OCI-M2 (cell line): ENCODE measurements around the gene IFI16.
A peak's percentile ranks its signal among the peaks of the same experiment; 100 is the strongest.

Experiments used
- DNase-seq: peaks from one replicate; lab custom pipeline; 2025; ENCODE audit not compliant: unreplicated experiment; lab: John Stamatoyannopoulos, UW

Gene IFI16

DNA sequence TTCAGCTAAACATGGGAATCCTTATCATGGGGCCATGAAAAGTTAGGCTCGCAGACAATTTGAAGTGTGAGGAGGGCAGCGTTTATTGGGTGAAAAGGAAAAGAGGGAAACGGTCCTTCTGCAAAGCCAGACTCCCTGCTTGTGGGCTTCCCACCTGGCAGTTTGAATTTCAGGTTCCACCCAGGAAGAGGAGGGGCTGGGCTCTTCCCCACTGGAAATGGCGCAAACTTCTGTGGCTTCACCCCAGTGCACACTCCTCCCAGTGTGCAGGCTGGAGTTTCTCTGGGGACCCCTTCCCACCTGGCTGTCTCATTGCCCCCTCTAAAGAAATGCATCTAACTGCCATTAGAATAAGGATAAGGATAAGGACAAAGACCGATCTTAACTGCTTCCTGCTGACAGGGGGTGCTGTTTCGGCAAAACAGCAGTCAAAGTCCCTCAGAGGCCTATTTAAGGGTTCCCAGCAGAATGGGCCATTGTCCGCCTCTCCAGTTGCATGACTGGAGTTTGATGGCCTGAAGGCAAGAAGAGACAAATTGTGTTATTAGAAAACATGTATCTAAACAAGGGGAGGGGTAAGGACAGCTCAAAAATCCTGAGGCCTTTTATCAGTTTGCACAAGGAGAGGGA lies 46.5 kb downstream of the IFI16 start:
- DNase-seq = no peak

DNA sequence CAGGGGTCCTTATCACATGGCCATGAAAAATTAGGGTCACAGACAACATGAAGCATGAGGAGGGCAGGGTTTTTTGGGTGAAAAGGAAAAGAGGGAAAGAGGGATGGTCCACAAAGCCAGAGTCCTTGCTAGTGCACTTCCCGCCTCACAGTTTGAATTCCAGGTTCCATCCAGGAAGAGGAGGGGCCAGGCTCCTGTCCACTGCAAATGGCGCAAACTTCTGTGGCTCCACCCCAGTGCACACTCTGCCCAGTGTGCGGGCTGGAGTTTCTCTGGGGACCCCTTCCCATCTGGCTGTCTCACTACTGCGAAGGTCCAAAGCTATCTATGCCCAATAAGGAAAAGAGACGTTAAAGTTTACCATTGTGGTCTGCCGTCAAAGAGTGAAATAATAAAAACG lies 49.0 kb downstream of the IFI16 start:
- no peak for DNase-seq

GRCh38 chr1:159065106-159065505 lies 55.4 kb downstream of the IFI16 start:
- no peak for DNase-seq

DNA sequence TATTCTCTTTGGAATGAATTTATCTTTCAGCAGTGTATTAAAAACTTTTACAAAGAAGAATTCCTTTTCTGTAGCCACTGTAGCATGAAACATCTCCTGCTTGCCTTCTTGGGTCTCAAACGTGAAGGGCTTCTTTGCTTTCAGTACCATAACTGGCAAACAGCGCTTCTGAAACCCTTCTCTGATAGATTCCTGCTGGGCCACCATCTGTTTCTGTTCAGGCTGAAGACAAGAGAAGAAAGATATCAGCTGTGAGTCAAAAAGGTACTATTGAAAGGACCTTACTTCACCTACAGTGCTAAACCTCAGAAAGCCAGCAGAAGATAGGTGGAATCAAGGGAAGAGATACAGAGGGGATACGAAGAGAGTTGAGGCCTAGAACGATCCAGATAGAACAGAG lies 56.4 kb downstream of the IFI16 start:
- no peak for DNase-seq

DNA sequence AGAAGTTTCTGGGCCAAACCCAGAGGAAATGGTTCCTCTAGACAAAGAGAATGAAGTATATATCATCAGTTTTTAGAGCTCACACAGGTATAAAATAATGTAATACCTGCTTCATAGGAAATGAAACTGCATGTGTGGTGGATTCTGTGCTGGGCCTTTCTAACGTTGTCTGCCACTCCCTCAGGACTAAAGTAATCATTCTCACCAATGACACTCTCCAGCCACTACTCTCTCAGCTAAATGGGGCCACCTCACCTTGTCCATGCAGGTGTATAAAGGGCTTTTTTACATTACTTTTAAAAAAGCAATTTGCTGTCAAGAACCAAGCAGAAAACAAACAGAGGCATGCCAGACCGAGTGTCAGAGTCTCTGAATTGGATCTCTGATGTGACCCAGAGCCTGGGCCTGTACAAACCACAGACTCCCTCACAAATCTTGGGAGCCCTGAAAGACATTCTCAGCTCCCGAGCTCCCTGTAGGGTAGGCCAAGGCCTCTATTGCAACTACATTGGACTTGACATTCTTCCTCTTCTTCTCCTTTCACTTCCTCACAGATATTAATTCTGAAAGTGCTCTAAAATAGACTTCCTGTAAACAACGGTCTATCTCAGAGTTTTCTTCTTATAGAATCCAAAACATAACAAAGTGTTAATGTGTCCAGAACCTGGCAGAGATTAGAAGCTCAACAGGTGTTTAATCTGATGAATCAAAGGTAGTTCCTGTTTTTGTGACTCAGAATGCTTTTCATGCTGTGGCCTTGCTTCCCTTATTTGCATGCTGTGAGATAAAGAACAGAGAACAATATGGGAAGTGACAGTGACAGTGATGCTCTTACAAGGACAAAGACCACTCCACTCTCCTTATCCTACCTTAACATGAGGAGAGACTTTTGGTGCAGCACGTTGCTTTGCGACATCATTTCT lies 58.3 kb downstream of the IFI16 start:
- no peak for DNase-seq

- DNase-seq = no peak
Observed at GRCh38 chr1:159068886-159069285, 59.2 kb downstream of the IFI16 start.

- DNase-seq = peak; percentile 23
Observed at GRCh38 chr1:159071970-159072582, 62.4 kb downstream of the IFI16 start.

GRCh38 chr1:159076438-159077119 lies 66.9 kb downstream of the IFI16 start, which contains the start of gene AIM2:
Gene AIM2, minus strand, starts transcription at chr1:159076766. Its CDS starts 3,267 bp downstream, at chr1:159073499.
- DNase-seq = no peak

DNA sequence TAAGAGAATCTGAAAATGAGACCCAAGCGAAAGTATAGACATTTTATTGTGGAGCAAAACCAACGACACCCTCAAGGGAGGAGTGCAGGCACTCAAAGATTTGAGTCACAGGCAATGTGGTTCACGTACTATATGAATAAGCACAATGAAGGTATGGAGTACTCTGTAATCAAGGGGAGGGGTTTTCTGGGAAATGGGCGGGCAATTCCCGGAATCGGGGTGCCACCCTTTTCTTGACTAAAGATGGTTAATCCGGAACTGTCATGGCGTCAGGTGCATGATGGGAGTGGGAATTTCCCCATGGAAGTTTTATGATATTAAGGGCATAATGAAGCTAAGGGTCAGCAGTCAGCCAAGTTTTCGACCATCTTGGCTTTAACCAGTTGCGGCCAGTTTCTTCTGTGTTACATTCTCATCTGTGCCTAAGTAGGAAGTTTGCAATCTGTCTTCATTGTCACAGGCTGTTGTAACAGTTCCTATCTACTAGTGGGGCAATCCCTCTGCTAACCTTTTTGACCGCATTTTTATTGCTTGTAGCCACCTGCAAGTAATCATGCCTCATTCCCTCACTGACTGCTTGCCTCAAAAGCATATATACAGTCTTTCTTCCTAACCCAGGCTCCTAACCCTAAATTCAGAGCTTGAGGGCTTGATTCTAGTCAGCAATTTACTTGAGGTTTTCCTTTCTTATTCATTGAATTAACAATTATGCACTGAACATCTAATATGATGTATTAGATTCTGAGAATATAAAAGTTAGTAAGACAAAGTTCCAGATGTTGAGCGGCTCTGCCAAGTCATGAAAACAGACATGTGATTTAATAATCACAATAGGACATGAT lies 67.6 kb downstream of the IFI16 start:
- no peak for DNase-seq

GRCh38 chr1:159079525-159079924 lies 69.8 kb downstream of the IFI16 start:
- no peak for DNase-seq

DNA sequence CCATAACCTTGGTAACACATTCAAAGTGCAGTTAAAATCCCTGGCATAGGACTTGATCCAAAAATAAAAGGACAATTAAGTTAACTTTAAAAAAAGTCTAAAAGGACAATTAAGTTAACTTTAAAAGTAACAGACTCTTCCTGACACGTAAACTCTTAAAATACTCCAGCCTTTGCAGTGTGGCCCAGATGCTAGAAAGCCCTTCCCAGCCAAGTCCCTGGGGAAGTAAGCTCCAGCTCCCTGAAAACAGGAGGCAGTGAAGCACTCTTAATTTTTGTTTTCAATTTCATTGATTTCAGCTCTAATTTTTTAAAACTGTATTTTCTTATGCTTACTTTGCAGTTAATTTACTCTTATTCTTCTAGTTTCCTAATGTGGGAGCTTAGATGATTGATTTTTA lies 71.9 kb downstream of the IFI16 start:
- no peak for DNase-seq

GRCh38 chr1:159083013-159083412 lies 73.3 kb downstream of the IFI16 start:
- no peak for DNase-seq

- DNase-seq = no peak
Observed at GRCh38 chr1:159084152-159084551, 74.4 kb downstream of the IFI16 start.

DNA sequence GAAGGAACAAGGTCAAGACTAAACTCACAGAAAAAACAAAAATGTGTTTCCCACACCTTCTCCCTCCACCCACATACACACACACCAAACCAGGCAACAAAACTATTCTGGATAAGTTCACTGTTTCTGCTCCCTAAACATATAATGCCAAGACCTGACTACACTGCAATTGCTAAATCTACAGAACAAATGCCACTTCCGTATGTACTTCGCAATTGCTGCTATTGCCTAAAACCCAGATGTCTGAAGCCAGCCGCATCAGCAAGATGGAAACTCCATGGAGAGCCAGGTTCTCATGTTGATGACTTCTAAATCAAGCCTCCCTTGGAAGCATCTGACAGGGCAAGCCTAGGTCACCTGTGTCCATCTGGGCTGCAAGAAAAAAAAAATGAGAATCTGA lies 75.2 kb downstream of the IFI16 start:
- no peak for DNase-seq

DNA sequence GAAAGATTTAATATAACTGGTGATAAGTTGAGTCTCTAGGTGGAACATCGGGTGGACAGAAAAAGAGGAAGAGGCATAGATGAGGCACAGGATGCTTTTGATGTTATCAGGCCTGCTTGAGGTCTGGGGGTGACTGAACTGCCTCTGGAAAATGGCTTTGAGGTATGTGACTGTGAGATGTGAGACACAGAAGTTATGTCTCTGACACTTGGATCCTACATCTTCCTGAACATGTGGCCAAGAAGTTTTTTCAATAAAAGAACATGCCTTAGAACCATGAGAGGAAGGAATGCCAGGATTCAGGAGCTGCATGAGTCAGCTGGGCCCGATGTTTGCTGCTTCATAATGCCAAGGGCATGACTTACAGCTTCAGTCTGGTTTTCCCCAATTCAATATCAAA lies 78.3 kb downstream of the IFI16 start:
- DNase-seq = no peak

- DNase-seq = no peak
Observed at GRCh38 chr1:159088546-159089183, 79.0 kb downstream of the IFI16 start.

- no peak for DNase-seq
Observed at GRCh38 chr1:159089184-159089791, 79.6 kb downstream of the IFI16 start.

DNA sequence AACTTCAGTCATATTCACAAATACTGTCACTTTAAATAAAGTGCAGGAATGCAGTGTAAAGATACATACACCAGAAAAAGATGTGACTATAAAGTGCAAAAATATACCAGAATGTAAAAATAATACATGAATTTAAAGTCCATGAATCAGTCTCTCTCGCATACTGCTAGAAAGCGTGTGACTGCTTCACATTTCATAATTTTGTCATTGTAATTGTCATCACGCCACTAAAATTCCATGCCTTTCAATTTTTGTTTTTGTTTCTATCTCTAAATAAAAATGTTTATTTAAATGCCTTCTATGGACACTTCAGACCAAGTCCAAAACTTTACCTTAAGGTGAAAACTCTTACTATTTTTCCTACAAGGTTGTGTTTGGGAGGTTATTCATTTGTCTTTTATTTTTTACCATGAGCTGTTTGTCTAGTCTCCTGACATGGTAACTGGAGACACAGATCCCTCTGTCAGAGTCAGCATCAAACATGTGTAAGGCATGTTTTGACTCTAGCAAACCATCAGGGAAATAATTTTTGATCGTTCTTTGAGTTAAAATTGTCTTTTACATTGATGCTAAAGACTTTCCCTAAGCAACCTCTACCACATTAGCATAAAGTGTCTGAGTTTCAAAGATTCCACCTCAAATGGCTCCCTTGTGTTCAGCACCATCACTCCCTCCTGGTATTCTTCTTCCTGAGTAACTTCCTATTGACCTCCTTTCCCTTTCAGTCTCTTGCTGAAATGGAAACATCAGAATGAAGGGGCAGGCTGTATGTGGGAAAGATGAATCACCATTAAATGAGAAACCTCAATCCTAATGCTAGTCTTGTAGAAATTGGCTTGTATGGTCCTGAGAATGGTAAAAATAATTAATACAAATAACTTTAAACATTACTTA lies 80.8 kb downstream of the IFI16 start:
- no peak for DNase-seq

GRCh38 chr1:159091180-159091560 lies 81.5 kb downstream of the IFI16 start:
- DNase-seq = no peak
